Limb (tissue), 2 donors: ENCODE data around the gene QRFPR.
"Not testable (repeated sequence)": the region's sequence is repeated elsewhere in the genome, so short reads cannot be mapped to it uniquely, and the experiment has no call there.

Experiments used
- DNase-seq, 2 donors: peaks; one replicate each; pipeline ENCODE4 v3.0.0-alpha.2; 2016; ENCODE audit errors: extremely low spot score in 2 of 2

QRFPR gene

GRCh38 chr4:121339824-121340223, 41.0 kb downstream of the QRFPR start:
- DNase-seq, result no peak

GRCh38 chr4:121339307-121339706, 41.5 kb downstream of the QRFPR start:
- no peak for DNase-seq

DNA sequence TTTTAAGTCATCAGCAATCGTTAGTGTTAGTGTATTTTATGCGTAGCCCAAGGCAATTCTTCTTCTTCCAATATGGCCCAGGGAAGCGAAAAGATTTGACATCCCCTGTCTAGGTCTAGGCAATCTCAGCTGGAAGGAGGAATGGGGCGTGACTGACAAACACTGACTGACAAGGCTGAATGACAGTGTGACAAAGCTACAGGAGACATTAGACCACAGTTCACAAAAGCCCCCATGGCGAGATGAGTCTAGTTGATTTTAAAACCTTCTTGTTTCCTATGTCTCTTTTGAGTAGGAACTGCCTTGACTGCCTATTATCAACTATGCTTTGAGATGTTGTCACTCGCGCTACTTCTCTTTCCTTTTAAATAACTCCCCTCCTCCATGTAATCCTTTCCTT, 42.3 kb downstream of the QRFPR start:
- no peak for DNase-seq

- no peak for DNase-seq
Observed at GRCh38 chr4:121336706-121337105, 44.1 kb downstream of the QRFPR start.

- DNase-seq, result no peak
Observed at GRCh38 chr4:121330180-121330665, 50.6 kb downstream of the QRFPR start.

GRCh38 chr4:121326597-121326996, 54.2 kb downstream of the QRFPR start:
- no peak for DNase-seq

DNA sequence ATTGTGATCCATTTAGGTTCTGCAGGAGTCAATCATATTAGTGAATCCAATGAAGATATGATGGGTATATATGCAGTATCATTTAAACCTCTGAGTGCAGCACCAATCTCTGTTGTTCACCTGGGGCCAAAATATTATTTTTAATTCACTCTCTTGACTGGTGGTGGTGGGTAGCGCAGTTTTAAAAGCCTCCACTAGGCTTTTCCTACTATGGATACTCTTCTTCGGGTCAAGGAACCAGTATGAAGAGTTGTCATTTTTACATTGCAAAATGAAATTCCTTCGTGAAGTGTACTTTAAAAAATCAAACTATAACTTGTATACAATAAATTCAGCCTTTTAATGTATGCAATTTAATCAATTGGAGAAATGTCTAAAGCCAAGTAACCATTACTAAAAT, 56.5 kb downstream of the QRFPR start:
- no peak for DNase-seq

GRCh38 chr4:121321466-121321865, 59.4 kb downstream of the QRFPR start:
- DNase-seq, result no peak

DNA sequence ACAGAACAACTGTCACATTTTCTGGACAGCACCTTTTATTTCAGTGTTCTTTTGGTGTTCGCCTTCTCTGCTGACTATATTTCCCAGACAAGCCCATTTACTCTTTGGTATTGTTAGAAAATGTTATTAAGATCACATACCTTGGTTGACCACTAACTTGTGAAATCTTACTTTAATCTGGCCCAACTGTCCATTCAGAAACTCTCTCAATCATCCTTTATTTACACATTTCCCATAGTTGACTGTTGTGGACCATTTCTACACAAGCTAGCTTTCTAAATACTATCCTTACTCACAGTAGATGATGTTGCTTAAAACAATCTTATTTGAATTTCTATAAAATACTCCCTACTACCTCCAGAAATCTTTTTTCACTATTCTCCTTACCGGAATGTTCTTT, 64.7 kb downstream of the QRFPR start:
- no peak for DNase-seq

GRCh38 chr4:121313430-121313829, 67.4 kb downstream of the QRFPR start:
- DNase-seq, result not testable (repeated sequence)

DNA sequence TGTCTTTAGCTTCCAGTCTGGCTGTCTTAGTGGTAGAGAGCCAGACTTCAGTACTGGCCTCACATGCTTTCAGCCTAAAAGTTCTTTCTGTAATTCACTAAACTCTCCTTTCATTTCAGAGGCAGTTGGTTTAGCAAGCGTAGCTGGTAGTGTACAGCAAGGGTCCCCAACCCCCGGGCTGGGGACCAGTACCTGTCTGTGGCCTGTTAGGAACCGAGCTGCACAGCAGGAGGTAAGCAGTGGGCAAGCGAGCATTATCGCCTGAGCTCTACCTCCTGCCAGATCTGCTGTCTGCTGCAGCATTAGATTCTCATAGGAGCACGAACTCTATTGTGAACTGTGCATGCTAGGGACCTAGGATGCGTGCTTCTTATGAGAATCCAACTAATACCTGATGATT, 72.0 kb downstream of the QRFPR start:
- no peak for DNase-seq

GRCh38 chr4:121308328-121308663, 72.5 kb downstream of the QRFPR start:
- DNase-seq, result no peak

GRCh38 chr4:121307445-121308327, 73.1 kb downstream of the QRFPR start:
- DNase-seq, result no peak

DNA sequence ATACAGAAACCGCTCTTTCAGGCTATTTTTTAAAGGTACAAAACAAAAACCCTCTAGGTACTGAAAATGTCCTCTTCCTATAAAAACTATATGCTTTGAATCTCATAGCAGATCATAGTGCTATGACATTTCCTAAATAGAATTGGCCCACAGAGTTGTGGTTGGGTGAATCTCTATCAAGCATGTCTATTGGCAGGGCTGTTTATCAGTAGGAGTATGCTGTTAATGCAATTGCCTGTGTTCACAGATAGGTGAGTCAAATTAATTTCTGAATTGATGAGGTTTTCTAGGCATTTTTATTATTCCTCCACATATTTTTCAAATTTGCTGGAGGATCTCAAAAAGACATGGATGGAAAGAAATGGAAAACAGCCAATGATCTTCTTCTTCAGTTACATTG, 73.9 kb downstream of the QRFPR start:
- DNase-seq, result no peak

DNA sequence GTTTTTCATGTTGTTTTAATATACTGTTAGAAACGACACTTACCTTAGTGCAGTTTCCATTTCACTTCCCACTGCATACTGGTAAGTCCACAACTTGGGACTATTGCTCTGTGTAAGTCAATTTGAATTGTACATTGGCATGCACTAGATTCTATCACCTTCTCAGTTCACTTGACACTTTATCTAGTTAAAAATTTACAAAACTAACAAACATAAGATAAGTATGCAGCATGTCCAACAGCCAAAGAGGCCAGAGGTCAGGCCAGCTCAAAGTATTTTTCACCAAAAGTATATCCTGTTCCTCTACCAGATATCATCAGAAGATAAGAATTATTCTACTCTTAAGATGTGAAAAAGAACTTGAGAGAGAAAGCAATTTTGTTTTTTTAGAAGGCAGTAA, 75.9 kb downstream of the QRFPR start:
- no peak for DNase-seq

GRCh38 chr4:121299367-121299766, 81.5 kb downstream of the QRFPR start:
- no peak for DNase-seq

GRCh38 chr4:121283319-121283718, 97.5 kb downstream of the QRFPR start:
- DNase-seq, result no peak

GRCh38 chr4:121280425-121280824, 100.4 kb downstream of the QRFPR start:
- no peak for DNase-seq

GRCh38 chr4:121278811-121279368, 101.9 kb downstream of the QRFPR start:
- no peak for DNase-seq
